Kasumi-1 (cell line): ENCODE measurements around the gene TYRO3.
A peak's percentile ranks its signal among the peaks of the same experiment; 100 is the strongest.
"Not testable (repeated sequence)": the region's sequence is repeated elsewhere in the genome, so short reads cannot be mapped to it uniquely, and the experiment has no call there.

Experiments
- DNase-seq, 2 experiments: peaks; one replicate each; lab custom pipeline; 2025; lab: John Stamatoyannopoulos, UW

Gene TYRO3

DNA sequence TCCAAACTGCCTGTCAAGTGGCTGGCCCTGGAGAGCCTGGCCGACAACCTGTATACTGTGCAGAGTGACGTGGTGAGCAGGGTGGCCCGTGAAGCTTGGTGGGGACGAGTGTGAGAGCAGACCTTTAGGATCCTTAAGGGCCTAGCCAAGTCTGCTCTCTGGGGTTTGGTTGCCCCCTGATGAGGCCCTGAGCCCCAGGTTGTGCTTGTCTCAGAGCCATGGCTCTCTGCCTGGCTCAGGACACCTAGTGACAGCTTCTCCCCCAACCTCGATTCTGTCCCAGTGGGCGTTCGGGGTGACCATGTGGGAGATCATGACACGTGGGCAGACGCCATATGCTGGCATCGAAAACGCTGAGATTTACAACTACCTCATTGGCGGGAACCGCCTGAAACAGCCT is 14.4 kb downstream of the TYRO3 start:
- no peak for DNase-seq

DNA sequence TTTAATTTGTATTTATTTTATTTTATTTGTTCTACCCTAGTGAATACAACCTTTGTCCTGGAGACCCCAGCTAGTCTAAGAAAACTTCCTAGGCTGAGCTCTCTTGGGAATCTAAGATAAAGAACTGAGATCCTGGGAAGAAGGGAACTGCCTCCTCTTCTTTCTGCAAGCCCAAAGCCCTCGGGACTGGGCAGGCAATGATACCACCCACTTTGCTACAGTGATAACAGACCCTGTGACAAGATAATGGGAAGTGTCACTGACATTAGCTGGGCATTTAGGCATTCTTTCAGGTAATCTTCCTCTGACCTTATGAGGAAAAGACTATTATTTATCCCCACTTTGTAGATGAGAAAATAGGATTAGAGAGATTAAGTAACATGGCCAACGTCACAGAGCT is 15.1 kb downstream of the TYRO3 start:
- DNase-seq, result no peak

GRCh38 chr15:41575282-41575681 is 16.3 kb downstream of the TYRO3 start:
- DNase-seq, result no peak

DNA sequence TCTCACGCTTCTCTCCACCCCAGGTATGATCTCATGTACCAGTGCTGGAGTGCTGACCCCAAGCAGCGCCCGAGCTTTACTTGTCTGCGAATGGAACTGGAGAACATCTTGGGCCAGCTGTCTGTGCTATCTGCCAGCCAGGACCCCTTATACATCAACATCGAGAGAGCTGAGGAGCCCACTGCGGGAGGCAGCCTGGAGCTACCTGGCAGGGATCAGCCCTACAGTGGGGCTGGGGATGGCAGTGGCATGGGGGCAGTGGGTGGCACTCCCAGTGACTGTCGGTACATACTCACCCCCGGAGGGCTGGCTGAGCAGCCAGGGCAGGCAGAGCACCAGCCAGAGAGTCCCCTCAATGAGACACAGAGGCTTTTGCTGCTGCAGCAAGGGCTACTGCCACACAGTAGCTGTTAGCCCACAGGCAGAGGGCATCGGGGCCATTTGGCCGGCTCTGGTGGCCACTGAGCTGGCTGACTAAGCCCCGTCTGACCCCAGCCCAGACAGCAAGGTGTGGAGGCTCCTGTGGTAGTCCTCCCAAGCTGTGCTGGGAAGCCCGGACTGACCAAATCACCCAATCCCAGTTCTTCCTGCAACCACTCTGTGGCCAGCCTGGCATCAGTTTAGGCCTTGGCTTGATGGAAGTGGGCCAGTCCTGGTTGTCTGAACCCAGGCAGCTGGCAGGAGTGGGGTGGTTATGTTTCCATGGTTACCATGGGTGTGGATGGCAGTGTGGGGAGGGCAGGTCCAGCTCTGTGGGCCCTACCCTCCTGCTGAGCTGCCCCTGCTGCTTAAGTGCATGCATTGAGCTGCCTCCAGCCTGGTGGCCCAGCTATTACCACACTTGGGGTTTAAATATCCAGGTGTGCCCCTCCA is 19.1 kb downstream of the TYRO3 start:
- no peak for DNase-seq

- no peak for DNase-seq
Observed at GRCh38 chr15:41578736-41579383, 19.8 kb downstream of the TYRO3 start.

DNA sequence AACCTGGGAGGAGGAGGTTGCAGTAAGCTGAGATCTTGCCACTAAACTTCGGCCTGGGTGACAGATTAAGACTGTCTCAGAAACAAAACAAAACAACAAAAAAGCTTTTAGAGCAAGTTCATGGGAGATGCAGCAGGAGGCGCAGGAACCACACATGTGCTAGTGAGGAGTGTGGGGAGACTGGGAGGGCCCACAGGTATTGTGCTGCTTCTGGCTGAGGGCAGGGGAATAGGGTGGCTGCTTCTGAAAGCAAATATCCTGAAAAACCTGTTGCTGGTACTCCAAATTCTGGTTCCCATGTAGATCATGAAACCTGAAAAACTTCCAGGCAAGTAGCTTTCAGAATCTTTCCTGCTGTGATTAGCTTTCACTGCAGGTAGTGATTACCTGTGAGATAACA is 22.1 kb downstream of the TYRO3 start:
- DNase-seq, result no peak

GRCh38 chr15:41583795-41584194 is 24.8 kb downstream of the TYRO3 start:
- no peak for DNase-seq

DNA sequence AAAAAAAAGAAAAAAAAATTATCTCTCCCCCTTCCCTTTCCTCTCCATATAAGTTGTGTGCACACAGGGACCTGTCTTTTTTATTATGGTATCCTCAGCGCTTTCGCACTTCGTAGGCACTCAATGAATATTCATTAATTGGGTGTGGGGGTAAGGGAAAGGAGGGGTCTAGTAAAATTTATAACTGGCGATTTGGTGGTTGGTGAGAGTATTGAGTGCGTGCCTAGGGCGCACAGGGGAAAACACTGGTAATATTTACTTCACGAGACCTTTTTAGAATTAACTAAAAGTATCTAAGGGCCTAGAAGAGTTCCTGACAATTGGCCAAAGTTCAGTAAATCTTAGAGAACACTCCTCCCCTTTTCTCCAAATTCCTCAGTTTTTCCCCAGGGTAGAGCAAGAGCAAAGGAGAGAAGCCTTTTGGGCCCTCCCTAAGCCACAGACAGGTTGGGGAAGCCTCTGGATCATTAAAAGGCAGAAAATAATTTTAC is 25.7 kb downstream of the TYRO3 start:
- DNase-seq, result no peak

- DNase-seq, result peak; percentile 29 to 42
Observed at GRCh38 chr15:41585127-41586047, 26.4 kb downstream of the TYRO3 start.

DNA sequence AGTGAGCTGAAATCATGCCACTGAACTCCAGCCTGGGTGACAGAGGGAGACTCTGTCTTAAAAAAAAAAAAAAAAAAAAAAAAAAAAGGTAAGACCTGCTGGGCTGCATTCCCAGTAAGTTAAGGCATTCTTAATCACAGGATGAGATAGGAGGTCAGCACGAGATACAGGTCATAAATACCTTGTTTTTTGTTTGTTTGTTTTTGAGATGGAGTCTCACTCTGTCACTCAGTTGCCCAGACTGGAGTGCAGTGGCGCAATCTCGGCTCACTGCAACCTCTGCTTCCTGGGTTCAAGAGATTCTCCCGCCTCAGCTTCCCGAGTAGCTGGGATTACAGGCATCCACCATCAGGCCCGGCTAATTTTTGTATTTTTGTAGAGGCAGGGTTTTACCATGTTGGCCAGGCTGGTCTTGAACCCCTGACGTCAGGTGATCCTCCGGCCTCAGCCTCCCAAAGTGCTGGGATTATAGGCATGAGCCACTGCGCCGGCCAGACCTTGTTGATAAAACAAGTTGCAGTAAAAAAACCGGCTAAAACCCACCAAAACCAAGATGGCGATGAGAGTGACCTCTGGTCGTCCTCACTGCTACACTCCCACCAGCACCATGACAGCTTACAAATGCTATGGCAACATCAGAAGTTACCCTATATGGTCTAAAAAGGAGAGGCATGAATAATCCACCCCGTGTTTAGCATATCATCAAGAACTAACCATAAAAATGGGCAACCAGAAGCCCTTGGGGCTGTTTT is 27.7 kb downstream of the TYRO3 start:
- not testable (repeated sequence) for DNase-seq

DNA sequence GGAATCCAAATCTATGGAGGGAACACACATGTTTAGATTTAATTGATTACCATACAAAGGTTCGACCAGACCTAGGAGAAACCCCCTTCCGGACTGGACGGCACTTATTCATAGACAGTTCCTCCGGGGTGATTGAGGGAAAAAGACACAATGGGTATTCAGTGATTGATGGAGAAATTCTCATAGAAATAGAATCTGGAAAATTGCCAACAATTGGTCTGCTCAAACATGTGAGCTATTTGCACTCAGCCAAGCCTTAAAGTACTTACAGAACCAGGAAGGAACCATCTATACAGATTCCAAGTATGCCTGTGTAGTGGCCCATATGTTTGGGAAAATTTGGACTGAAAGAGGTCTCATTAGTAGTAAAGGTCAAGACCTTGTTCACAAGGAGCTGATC is 30.0 kb downstream of the TYRO3 start:
- DNase-seq, result not testable (repeated sequence)

DNA sequence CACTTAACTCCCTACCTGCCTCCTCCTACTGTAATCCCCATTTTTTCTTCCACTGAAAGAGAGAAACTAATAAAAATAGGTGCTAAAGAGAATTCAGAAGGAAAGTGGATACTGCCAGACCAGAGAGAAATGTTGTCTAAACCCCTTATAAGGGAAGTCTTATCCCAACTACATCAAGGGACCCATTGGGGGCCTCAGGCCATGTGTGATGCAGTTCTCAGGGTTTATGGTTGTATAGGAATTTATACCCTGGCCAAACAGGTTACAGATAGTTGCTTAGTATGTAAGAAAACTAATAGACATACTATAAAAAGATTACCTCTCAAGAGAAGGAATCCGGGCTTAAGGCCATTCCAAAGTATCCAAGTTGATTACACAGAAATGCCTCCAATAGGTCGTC is 30.6 kb downstream of the TYRO3 start:
- DNase-seq, result not testable (repeated sequence)

GRCh38 chr15:41591217-41591616 is 32.2 kb downstream of the TYRO3 start:
- DNase-seq, result not testable (repeated sequence)

GRCh38 chr15:41592718-41593117 is 33.7 kb downstream of the TYRO3 start:
- DNase-seq, result not testable (repeated sequence)

GRCh38 chr15:41594801-41595746 is 36.1 kb downstream of the TYRO3 start:
- no peak for DNase-seq

DNA sequence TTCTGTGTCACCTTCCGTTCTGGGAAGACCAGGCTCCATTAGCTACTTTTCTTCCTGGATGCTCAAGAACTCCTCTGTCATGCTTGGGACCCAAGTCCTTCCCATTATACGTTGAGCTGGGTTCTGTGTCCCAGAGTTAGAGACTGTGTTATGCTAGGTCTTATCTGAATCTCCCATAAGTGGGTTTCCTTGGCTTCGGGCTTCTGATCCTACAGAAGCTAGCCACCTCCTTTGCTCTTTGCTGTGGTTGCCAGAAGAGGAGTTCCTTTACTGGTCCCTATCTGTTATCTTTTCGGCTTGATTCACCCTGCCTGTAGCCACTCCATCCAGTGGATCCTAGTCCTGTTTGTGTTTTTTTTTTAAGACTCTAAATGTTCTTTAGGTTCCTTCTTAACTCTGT is 38.0 kb downstream of the TYRO3 start:
- no peak for DNase-seq

GRCh38 chr15:41597787-41598186 is 38.8 kb downstream of the TYRO3 start:
- DNase-seq, result no peak

DNA sequence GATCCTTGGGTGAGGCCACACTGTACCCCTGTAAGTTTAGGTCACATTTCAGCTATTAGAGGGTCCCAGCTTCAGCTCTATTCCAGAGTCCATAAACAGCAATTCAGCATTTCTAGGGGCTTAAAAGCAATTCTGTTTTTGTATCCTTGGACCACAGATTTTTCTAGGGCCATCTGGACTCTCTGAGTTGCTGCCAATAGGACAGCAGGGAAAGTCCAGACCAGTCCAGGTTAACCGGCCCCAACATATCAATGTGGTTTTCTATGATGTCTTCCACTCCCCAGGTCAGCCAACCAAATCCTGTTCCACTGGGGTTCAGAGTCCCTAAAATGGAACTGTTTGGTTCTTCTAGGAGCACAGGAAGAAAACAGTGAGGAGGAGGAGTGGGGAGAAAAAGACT is 40.0 kb downstream of the TYRO3 start:
- DNase-seq, result no peak

- DNase-seq, result no peak
Observed at GRCh38 chr15:41603411-41603935, 44.5 kb downstream of the TYRO3 start.
